BE2C (cell line): Measurements from ENCODE around the gene SIGLEC7.

Source experiments
- DNase-seq: peaks from one replicate; pipeline ENCODE4 v3.0.0-alpha.2; 2020
- H3K27me3 ChIP-seq: fragments of 250-450 bp; sonication (Bioruptor Pico); 2 replicates; pipeline ENCODE4 v1.5.1; 2020; ENCODE audit warnings: mild to moderate bottlenecking
- H3K36me3 ChIP-seq: fragments of 250-450 bp; sonication (Bioruptor Pico); 2 replicates; pipeline ENCODE4 v1.5.1; 2020; ENCODE audit warnings: mild to moderate bottlenecking
- H3K4me1 ChIP-seq: fragments of 250-450 bp; sonication (Bioruptor Pico); 2 replicates; pipeline ENCODE4 v1.5.1; 2020
- H3K4me3 ChIP-seq: 2 replicates; pipeline ENCODE4 v1.5.1; 2011; ENCODE audit warnings: low read depth, low read length
- H3K9me3 ChIP-seq: fragments of 250-450 bp; sonication (Bioruptor Pico); 2 replicates; pipeline ENCODE4 v1.5.1; 2020
- CTCF ChIP-seq: IDR thresholded peaks from 2 replicates; pipeline ENCODE4 v1.5.1; 2012; ENCODE audit warnings: mild to moderate bottlenecking, low read depth, low read length

SIGLEC7 gene

GRCh38 chr19:51135004-51135403 is 7.1 kb upstream of the SIGLEC7 start:
- Histone ChIP-seq H3K27me3 (peaks cover 32% of the 10 kb centered on the region), H3K9me3 (no peaks in the 10 kb centered on the region), H3K4me1 (no peaks in the 10 kb centered on the region), H3K4me3 (no peak overlapping the region), H3K36me3 (no peaks in the 10 kb centered on the region)
- no peak for TF ChIP-seq CTCF
- no peak for DNase-seq

GRCh38 chr19:51135986-51136762 is 5.9 kb upstream of the SIGLEC7 start:
- Histone ChIP-seq H3K36me3 (no peaks in the 10 kb centered on the region), H3K9me3 (no peaks in the 10 kb centered on the region), H3K4me1 (no peaks in the 10 kb centered on the region), H3K27me3 (peaks cover 33% of the 10 kb centered on the region), H3K4me3 (no peak overlapping the region)
- no peak for TF ChIP-seq CTCF
- DNase-seq: no peak

GRCh38 chr19:51136851-51137551 is 5.1 kb upstream of the SIGLEC7 start:
- no peak for TF ChIP-seq CTCF
- no peak for DNase-seq

GRCh38 chr19:51137792-51138425 is 4.2 kb upstream of the SIGLEC7 start:
- no peak for DNase-seq
- Histone ChIP-seq H3K9me3 (no peaks in the 10 kb centered on the region), H3K4me3 (no peak overlapping the region), H3K36me3 (no peaks in the 10 kb centered on the region), H3K27me3 (peaks cover 38% of the 10 kb centered on the region), H3K4me1 (no peaks in the 10 kb centered on the region)
- no peak for TF ChIP-seq CTCF

More at GRCh38 chr19:51136851-51137551, 5.1 kb upstream of the SIGLEC7 start:
- Histone ChIP-seq H3K27me3 (peaks cover 39% of the 10 kb centered on the region), H3K36me3 (no peaks in the 10 kb centered on the region), H3K4me3 (no peak overlapping the region), H3K4me1 (no peaks in the 10 kb centered on the region), H3K9me3 (no peaks in the 10 kb centered on the region)

- H3K36me3 ChIP-seq: no peaks in the 10 kb centered on the region
- no peaks in the 10 kb centered on the region for H3K9me3 ChIP-seq
- H3K4me1 ChIP-seq: no peaks in the 10 kb centered on the region
- no peak overlapping the region for H3K4me3 ChIP-seq
- H3K27me3 ChIP-seq: peaks cover 41% of the 10 kb centered on the region
- no peak for DNase-seq
- no peak for TF ChIP-seq CTCF
Observed at GRCh38 chr19:51138549-51138979, 3.5 kb upstream of the SIGLEC7 start.
